SU-DHL-6 (cell line): ENCODE measurements around the gene SUPT6H.
"Not testable (repeated sequence)": the region's sequence is repeated elsewhere in the genome, so short reads cannot be mapped to it uniquely, and the experiment has no call there.

Experiments
- H2AFZ ChIP-seq: fragments of 200-600 bp; sonication (generic); 2 replicates; pipeline ENCODE4 v1.6.1; 2014; ENCODE audit warnings: low read depth, mild to moderate bottlenecking, moderate library complexity, mixed read lengths, antibody characterized with exemption, low read length; ENCODE audit not compliant: severe bottlenecking
- H3F3A ChIP-seq: fragments of 200-600 bp; shearing (Covaris generic); 2 replicates; pipeline ENCODE4 v1.6.0; 2016; ENCODE audit warnings: antibody characterized with exemption, mild to moderate bottlenecking; ENCODE audit not compliant: insufficient read depth
- H3K27ac ChIP-seq: fragments of 200-600 bp; sonication (generic); 2 replicates; pipeline ENCODE4 v1.5.1; 2016; ENCODE audit warnings: low read depth, mild to moderate bottlenecking, low read length, moderate library complexity, mixed read lengths
- H3K27me3 ChIP-seq: fragments of 200-600 bp; sonication (generic), shearing (Covaris generic); 2 replicates; pipeline ENCODE4 v1.6.0; 2014; ENCODE audit warnings: mild to moderate bottlenecking, low read length
- H3K36me3 ChIP-seq: fragments of 200-600 bp; sonication (generic); 2 replicates; pipeline ENCODE4 v1.6.1; 2014; ENCODE audit warnings: mild to moderate bottlenecking, low read length, mixed read lengths
- H3K4me2 ChIP-seq: fragments of 300-600, 200-600 bp; shearing (Covaris generic), sonication (generic); 2 replicates; pipeline ENCODE4 v1.6.0; 2014; ENCODE audit warnings: low read length, low read depth, mild to moderate bottlenecking; ENCODE audit not compliant: poor library complexity, severe bottlenecking
- H3K4me3 ChIP-seq: fragments of 200-600 bp; sonication (generic); 2 replicates; pipeline ENCODE4 v1.5.1; 2014; ENCODE audit warnings: antibody characterized with exemption, low read length, mild to moderate bottlenecking, mixed read lengths; ENCODE audit not compliant: insufficient read depth, poor library complexity, severe bottlenecking
- H3K79me2 ChIP-seq: fragments of 200-600 bp; sonication (generic); 2 replicates; pipeline ENCODE4 v1.6.1; 2014; ENCODE audit warnings: mild to moderate bottlenecking, low read length, moderate library complexity; ENCODE audit not compliant: insufficient read depth
- H3K9ac ChIP-seq: fragments of 200-600 bp; sonication (generic); 2 replicates; pipeline ENCODE4 v1.7.0; 2014; ENCODE audit warnings: mild to moderate bottlenecking, low read length
- H3K9me2 ChIP-seq: fragments of 200-600 bp; sonication (generic); replicated peaks from 2 replicates; pipeline ENCODE4 v1.6.1; 2014; ENCODE audit warnings: low read length; ENCODE audit not compliant: insufficient read depth
- H3K9me3 ChIP-seq: fragments of 200-600 bp; sonication (generic); 2 replicates; pipeline ENCODE4 v1.6.1; 2014; ENCODE audit warnings: low read length, mixed read lengths; ENCODE audit not compliant: insufficient read depth
- H4K20me1 ChIP-seq: fragments of 200-600 bp; sonication (generic); 2 replicates; pipeline ENCODE4 v1.6.1; 2014; ENCODE audit warnings: low read depth, mild to moderate bottlenecking, antibody characterized with exemption, low read length, moderate library complexity, mixed read lengths
- EZH2phosphoT487 ChIP-seq: fragments of 200-600 bp; sonication (generic), shearing (Covaris generic); conservative IDR thresholded peaks from 2 replicates; pipeline ENCODE4 v1.6.1; 2018; ENCODE audit warnings: mild to moderate bottlenecking, antibody characterized with exemption, low read length, moderate library complexity, mixed read lengths
- TF ChIP-seq, protein P1 (sequence below): fragments of 200-600 bp; sonication (generic); IDR thresholded peaks from one replicate; pipeline ENCODE4 v1.5.1; 2017; ENCODE audit warnings: antibody characterized with exemption, mild to moderate bottlenecking, low read length, moderate library complexity; ENCODE audit not compliant: insufficient read depth, poor library complexity, severe bottlenecking

The SUPT6H gene

DNA sequence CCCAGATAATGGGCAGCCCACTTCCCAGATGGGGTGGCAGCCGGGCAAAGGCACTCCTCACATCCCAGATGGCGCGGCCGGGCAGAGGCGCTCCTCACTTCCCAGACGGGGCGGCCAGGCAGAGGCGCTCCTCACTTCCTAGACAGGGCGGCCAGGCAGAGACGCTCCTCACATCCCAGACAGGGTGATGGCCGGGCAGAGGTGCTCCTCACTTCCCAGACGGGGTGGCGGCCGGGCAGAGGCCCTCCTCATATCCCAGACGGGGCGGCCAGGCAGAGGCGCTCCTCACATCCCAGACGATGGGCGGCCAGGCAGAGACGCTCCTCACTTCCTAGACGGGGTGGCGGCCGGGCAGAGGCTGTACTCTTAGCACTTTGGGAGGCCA lies 2.5 kb upstream of the SUPT6H start:
- not testable (repeated sequence) for H3K9me3 ChIP-seq, H2AFZ ChIP-seq, H3K9me2 ChIP-seq, H3F3A ChIP-seq, H3K36me3 ChIP-seq, H4K20me1 ChIP-seq, H3K9ac ChIP-seq, H3K27ac ChIP-seq, H3K4me2 ChIP-seq, H3K27me3 ChIP-seq, H3K4me3 ChIP-seq
- peaks cover 64% of the 10 kb centered on the region for H3K79me2 ChIP-seq

DNA sequence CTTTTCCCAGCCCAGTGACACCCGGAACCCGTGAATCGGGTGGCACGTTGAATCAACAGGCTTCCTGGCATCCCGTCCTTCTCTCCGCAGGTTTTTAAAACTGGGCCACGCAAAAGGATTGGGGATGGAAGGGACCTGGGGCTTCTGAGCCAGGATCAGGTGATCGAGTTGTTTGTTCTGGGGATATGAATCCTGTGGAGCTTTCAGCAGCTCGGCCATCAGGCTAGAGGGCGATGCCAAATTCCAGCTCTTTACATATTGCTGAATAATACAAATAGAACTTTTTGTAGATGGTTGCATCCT lies 473 bp downstream of the SUPT6H start:
- Histone ChIP-seq H4K20me1 (no peaks in the 10 kb centered on the region; the same call in 1 of the 2 replicates), H3K36me3 (peaks cover 3% of the 10 kb centered on the region; the same call in 1 of the 2 replicates), H3K27ac (peak overlapping the region; percentile 91), H3K4me3 (peak overlapping the region; percentile 81), H3K4me2 (peak overlapping the region; percentile 94), H3K27me3 (no peaks in the 10 kb centered on the region), H3F3A (no peaks in the 10 kb centered on the region), H3K9me3 (no peaks in the 10 kb centered on the region), H3K79me2 (peaks cover 76% of the 10 kb centered on the region), H3K9ac (peak overlapping the region; percentile 92), H3K9me2 (no peaks in the 10 kb centered on the region), H2AFZ (peak overlapping the region; percentile 93)
- no peak for TF ChIP-seq EZH2phosphoT487
- TF ChIP-seq, protein P1, sequence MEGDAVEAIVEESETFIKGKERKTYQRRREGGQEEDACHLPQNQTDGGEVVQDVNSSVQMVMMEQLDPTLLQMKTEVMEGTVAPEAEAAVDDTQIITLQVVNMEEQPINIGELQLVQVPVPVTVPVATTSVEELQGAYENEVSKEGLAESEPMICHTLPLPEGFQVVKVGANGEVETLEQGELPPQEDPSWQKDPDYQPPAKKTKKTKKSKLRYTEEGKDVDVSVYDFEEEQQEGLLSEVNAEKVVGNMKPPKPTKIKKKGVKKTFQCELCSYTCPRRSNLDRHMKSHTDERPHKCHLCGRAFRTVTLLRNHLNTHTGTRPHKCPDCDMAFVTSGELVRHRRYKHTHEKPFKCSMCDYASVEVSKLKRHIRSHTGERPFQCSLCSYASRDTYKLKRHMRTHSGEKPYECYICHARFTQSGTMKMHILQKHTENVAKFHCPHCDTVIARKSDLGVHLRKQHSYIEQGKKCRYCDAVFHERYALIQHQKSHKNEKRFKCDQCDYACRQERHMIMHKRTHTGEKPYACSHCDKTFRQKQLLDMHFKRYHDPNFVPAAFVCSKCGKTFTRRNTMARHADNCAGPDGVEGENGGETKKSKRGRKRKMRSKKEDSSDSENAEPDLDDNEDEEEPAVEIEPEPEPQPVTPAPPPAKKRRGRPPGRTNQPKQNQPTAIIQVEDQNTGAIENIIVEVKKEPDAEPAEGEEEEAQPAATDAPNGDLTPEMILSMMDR, result no peak

DNA sequence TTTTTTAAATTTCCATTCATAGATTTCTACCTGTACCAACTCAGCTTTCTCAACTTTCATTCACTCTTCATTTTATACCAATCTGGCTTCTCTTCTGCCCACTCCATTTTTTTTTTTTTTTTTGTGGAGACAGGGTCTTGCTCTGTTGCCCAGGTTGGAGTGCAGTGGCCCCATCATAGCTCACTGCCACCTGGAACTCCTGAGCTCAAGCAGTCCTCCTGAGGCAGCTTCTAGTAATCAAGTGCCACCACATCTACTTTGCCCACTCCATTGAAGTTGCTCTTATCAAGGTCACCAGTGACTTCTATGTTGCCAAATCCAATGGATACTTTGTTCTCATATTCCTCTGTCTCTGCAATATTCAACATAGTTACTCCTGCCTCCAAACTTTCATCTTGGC lies 1.7 kb downstream of the SUPT6H start:
- Histone ChIP-seq H3K79me2 (peaks cover 84% of the 10 kb centered on the region), H3K4me2 (peak overlapping the region; percentile 94), H3F3A (no peaks in the 10 kb centered on the region), H2AFZ (no peak overlapping the region), H3K27ac (no peak overlapping the region), H3K36me3 (peaks cover 3% of the 10 kb centered on the region; the same call in 1 of the 2 replicates), H3K9ac (no peak overlapping the region), H3K9me3 (no peaks in the 10 kb centered on the region), H3K4me3 (no peak overlapping the region), H3K9me2 (no peaks in the 10 kb centered on the region), H3K27me3 (no peaks in the 10 kb centered on the region), H4K20me1 (no peaks in the 10 kb centered on the region; the same call in 1 of the 2 replicates)
- no peak for TF ChIP-seq EZH2phosphoT487
- TF ChIP-seq, protein P1, result no peak

DNA sequence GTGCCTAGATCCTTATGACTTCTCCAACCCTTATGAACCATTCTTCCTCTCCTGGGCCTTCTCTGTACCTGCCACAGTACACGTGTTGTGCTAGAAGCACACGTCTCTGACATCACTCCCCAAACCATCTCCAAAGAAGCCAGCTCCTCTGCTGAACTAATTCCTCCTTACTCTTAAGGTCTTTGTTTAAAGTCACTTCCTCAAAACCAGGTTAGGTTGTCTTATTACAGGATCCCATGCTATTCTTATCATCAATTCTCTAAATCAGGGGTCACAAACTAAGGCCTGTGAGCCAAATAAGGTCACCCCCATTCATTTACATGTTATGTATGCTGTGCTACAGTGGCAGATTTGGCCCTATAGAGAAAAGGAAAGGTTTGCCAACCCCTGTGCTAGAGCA lies 4.0 kb downstream of the SUPT6H start:
- Histone ChIP-seq H3K4me2 (no peak overlapping the region), H3F3A (no peaks in the 10 kb centered on the region), H3K9me2 (no peaks in the 10 kb centered on the region), H3K4me3 (no peak overlapping the region), H2AFZ (no peak overlapping the region), H3K79me2 (peaks cover 78% of the 10 kb centered on the region), H3K9me3 (no peaks in the 10 kb centered on the region), H4K20me1 (no peaks in the 10 kb centered on the region), H3K27me3 (no peaks in the 10 kb centered on the region), H3K36me3 (no peaks in the 10 kb centered on the region; the same call in 1 of the 2 replicates), H3K9ac (no peak overlapping the region), H3K27ac (no peak overlapping the region)
- TF ChIP-seq, protein P1, result no peak
- TF ChIP-seq EZH2phosphoT487, result no peak
